WI38 (cell line): Measurements from ENCODE around the gene COQ8A.

Experiments
- H3K4me3 ChIP-seq: 2 replicates; pipeline ENCODE4 v1.5.1; 2011; ENCODE audit warnings: low read depth, mild to moderate bottlenecking, control low read depth, low read length
- CTCF ChIP-seq: IDR thresholded peaks from 2 replicates; pipeline ENCODE4 v1.5.1; 2012; ENCODE audit warnings: low read depth, mild to moderate bottlenecking, control low read depth, low read length

COQ8A gene

GRCh38 chr1:226957714-226958113, 17.6 kb downstream of the COQ8A start:
- TF ChIP-seq CTCF: no peak
- no peak overlapping the region for H3K4me3 ChIP-seq

GRCh38 chr1:226958300-226958699, 18.2 kb downstream of the COQ8A start:
- no peak overlapping the region for H3K4me3 ChIP-seq
- TF ChIP-seq CTCF: no peak

GRCh38 chr1:226960256-226960655, 20.2 kb downstream of the COQ8A start:
- no peak for TF ChIP-seq CTCF

GRCh38 chr1:226960944-226961765, 21.1 kb downstream of the COQ8A start:
- no peak for TF ChIP-seq CTCF
- H3K4me3 ChIP-seq: no peak overlapping the region

More at GRCh38 chr1:226960256-226960655, 20.2 kb downstream of the COQ8A start:
- no peak overlapping the region for H3K4me3 ChIP-seq

- no peak overlapping the region for H3K4me3 ChIP-seq
- TF ChIP-seq CTCF: no peak
Observed at GRCh38 chr1:226962421-226963391, 22.6 kb downstream of the COQ8A start.

- no peak overlapping the region for H3K4me3 ChIP-seq
- no peak for TF ChIP-seq CTCF
Observed at GRCh38 chr1:226964068-226964425, 24.0 kb downstream of the COQ8A start.
